Caki2 (cell line): ENCODE data around the gene EFCAB6. TPM values are rescaled to one million over a fixed set of nuclear protein-coding genes. Genes with fewer than 3 reads are reported as not detected.
A peak's percentile ranks its signal among the peaks of the same experiment; 100 is the strongest.

Experiments
- DNase-seq: peaks from one replicate; pipeline ENCODE4 v3.0.0-alpha.2; 2015; ENCODE audit warnings: low read depth
- in situ Hi-C: cut with HindIII; loops from 2 replicates; pipeline ENCODE4 v1.10.0; 2016; ENCODE audit warnings: low sequenced_read_pairs, low pct_unique_long_range_greater_than_20kb, mixed read lengths
- total RNA-seq: library from RNA; depleted of rRNA; stranded (reverse); fragments of >200 nt; shearing (Covaris generic); gene quantifications from 2 replicates; pipeline ENCODE4 v1.2.3, GENCODE V29; 2014; ENCODE audit warnings: low replicate concordance

The EFCAB6 gene
- total RNA-seq, 1 experiment from 2014 or later: 0.98 TPM

DNA sequence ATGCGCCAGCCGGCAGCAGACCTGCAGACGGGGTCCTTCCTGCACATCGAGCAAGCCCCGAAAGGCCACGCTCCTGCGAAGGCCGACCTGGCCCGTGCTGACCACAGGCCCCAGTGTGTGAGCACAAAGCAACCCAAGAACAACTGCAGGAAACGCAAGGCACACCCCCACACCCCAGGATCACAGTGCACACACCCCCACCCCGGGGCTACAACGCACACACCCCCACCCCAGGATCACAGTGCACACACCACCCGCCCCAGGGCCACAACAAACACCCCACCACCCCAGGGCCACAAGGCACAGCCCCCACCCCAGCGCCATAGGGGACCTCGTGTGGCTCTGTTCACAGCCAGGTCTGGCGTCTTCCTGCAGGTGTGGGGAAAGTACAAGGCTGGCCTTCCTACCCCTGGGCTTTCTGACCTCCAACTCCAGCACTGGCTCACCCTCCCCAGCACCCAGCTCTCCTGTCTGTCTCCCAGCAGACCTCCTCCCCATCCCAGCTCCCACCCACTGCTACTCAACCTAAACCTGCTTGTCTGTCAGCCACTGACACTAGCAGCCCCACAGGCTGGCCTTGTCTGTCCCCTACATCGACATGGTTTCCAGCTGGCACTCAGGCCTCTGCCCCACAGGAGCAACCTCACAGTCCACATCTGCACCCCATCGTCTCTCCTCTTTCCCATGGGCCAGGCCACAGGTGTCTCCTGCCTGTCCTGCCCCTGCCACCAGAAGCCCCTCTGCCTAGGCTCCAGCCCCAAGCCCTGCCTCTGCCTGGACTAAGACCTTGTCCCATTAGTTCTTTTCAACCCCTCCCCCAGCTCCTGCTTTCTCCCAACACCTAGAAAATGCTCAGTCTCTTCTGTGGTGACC, 20.5 kb upstream of the EFCAB6 start:
- in situ Hi-C loops: no loop called here
- DNase-seq: no peak

DNA sequence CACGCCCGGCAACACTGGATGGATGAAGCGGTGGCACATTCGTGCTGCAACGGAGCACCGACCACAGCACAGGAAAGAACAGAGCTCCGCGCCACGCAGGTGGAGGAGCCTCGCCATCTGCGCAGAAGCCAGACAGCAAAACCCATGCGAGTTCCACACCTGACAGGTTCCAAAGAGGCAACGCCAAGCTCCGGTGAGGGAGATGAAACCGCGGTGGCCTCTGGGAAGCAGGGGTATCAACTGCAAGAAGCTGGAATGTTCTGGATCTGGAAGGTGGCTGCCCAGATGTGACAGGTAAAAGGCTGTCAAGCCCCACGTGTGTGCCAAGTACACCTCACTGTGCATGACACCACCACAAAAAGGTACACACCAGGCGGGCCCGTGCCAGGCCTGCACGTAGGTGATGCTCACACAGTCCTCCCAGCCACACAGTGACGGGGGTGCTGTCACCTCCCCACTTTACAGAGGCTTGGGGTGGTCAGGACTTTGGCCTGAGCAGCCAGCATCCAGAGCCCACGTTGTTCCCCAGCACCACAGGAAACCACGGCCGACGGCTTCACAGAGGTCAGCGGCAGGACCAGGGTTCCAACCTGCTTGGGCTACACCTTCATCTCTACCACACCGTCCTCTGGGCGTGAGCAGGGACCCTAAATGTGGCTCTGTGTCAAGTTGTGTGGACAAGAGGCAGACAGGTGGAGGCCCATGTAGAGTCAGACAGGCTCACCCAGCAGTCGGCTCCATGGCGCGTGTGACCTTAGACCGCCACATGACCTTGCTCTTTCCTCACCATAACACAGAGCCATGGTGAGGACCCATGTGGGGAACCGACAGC, 19.7 kb upstream of the EFCAB6 start:
- in situ Hi-C loops: no loop called here

DNA sequence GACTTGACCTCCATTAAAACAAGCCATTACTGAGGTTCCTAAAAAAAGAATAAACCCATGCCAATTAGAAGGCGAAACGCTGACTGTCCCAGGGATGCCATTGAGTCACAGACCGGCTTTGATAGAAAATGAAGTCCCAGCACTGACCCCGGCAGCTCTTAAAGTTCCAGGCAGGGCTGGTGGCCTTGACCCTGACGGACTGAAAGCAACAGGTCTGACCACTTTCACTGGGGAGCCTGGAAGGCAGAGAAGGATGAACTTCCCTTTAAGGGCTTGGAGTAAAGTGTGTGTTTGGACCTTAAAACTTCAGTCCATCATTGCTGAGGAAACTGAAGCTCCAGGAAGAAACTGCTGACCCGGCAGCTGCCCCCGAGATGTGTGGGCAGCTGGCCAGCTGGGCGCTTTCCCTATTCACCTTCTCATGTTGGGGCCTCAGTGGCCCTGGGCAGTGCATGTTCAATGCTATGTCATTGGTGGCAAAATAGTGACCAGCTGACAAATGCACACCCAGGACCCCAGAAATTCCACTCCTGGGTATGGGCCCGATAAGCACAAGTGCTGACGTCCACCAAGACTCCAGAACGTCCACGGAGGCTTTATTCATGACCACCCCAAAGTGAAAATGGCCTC, 18.9 kb upstream of the EFCAB6 start:
- in situ Hi-C loops: no loop called here

More for the DNA sequence above, 19.7 kb upstream of the EFCAB6 start:
- no peak for DNase-seq

DNA sequence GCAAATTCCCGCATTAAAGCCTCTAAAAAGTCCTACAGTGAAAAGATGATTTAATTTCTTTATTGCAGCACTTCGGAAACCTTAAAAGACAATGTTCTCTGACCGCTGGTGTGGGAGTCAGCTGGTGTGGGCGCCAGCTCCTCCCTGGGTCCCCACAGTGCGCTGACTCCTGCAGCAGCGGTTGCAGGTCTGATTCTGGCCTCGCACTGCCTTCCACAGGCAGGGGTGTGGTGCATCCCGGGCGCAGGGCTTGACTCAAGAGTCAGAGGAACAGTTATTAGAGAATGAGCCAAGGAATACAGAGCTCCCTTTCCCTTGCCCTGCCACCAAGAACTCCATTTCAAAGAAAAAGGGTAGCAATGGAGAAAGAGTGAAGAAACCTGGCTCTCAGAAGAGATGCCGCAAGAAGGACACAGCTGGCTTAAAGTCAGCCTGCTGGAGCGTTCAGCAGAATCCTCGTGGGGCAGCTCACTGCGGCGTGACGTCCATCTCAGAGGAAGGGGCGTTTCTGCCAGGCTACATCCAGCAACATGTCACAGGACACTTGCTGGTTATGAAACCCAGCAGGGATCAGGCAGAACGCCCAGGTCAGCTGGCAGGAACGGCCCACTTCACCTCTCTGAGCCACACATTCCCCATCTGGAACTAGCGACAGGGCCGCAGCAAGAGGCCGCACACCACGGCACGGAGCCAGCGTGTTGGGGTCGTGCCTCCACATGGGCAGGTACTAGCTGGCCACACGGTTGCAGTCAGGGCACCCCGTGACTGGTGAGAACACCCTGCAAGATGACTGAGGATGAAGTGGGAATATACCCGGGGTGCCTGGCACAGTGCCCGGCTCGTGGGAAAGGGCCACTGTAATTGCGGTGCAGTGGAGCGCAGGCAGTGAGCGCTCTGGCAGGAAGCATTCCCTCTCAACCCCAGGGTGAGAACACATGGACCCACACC, 18.1 kb upstream of the EFCAB6 start:
- in situ Hi-C loops: no loop called here
- DNase-seq: no peak

More for the DNA sequence above, 18.9 kb upstream of the EFCAB6 start:
- no peak for DNase-seq

DNA sequence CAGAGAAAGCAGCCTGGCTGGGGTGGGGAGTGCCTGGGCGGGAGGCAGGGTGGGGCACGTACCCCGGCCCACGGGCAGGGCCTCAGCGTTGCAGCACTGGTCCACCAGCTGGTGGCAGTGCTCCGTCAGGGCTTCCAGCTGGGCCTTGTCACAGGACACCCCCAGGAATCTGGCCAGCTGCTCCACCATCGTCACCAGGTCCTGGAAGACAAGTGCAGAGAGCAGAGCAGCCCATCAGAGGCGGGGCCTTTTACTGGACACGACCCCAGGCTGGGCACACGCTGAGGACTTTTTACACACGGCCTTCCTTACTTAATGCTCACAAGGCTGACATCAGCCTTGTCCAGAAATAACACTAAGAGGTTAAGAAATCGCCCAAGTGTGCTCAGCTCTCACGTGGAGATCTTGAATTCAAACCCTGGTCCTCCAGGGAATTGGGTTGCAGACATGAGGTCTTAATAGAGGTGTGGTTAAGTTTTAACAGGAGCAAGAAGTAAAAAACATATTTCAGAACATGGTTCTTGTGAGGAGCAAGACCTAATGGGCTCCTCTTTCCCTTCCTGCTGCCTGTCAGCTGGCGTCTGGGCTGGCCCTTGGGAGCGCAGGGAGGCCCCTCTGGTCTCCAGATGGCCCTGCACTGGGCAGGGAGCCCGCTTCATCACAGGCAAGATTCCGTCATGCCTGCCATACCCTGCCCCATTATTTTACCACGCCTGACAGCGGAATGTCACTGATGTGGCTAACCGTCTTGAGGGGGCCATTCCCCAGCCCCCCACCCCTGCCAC, 17.1 kb upstream of the EFCAB6 start:
- in situ Hi-C loops: no loop called here
- no peak for DNase-seq

DNA sequence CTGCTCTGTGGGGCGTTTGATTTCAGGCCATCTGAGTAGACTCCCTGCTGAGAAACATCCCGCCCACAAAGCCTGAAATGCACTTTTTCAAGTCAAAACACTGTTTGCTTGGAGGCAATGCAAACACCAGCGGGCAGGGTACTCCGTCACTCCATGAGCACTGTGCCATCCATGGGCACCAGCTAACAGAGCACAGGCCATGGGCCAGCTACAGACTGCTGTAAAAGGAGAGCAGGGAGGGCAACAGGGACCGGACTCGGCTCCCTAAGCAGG, 16.6 kb upstream of the EFCAB6 start:
- in situ Hi-C loops: no loop called here
- DNase-seq: no peak

DNA sequence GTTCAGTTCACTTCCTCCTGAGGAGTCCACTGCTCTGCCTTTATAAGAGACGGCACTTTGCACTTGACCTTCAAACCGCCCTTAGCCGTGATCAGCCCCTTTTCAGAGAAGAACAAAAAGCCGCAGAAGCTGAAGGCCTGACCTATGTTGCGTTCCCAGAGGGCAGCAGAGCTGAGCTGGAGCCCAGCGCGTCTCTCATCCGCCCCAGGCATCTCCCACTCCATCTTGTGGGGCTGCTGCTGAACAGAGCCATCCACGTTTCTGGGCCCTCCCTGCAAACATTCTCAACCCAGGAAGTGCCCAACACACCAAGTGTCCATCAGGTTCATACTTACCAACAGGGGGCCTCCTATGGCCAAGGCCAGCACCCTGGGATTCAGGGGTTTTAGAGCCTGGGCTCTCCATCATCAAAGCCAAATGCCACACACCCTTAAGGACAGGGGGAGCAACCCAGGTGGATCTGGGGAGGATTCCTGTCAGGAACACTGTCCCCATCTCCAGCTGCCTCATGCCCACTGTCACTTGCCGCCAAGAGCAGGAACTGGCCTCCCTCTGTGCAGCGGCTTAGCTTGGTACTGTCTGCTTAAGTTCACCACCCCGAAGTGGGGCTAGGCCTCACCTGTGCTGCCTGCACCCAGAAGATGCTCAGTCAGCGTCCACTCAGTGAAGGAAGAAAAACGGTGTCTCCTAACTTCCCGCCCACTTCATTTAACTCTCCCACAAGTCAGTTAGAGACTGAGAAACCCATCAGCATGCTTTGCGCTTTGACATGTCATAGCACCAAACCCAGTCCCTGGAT, 16.0 kb upstream of the EFCAB6 start:
- DNase-seq: no peak
- in situ Hi-C loops: no loop called here

DNA sequence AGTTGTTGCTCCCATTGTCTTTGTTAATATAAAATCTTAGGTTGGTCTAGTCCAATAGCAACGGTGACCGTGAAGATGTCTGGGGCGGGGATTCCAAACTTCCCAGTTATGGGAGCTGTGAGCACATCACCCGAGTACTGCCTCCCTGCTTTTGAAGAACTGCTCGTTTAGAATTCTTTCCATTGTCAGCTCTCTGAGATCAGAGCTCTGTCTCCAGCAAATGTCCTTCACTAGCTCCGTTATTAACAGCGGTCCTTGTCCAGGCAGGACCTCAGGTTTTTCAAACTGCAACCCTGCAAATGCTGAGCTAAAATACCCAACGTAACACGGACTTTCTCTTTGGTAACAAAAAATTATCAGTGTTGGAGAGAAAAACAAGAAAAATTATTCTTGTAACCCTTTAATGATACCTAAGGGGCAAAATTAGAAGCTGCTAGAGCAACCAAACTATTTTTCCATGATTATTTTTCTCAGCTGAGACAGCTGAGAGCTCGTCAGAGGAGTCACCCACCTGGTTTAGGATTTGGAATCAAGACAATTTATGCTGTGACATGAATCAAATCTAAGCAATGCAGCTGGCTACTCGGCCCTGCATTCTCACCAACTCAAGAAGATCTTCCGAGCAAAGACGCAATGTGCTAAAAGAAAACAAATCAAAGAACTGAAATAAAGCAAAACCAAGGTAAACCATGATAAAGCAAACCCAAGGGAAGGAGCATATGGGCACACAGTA, 15.1 kb upstream of the EFCAB6 start:
- DNase-seq: no peak
- in situ Hi-C loops: no loop called here

DNA sequence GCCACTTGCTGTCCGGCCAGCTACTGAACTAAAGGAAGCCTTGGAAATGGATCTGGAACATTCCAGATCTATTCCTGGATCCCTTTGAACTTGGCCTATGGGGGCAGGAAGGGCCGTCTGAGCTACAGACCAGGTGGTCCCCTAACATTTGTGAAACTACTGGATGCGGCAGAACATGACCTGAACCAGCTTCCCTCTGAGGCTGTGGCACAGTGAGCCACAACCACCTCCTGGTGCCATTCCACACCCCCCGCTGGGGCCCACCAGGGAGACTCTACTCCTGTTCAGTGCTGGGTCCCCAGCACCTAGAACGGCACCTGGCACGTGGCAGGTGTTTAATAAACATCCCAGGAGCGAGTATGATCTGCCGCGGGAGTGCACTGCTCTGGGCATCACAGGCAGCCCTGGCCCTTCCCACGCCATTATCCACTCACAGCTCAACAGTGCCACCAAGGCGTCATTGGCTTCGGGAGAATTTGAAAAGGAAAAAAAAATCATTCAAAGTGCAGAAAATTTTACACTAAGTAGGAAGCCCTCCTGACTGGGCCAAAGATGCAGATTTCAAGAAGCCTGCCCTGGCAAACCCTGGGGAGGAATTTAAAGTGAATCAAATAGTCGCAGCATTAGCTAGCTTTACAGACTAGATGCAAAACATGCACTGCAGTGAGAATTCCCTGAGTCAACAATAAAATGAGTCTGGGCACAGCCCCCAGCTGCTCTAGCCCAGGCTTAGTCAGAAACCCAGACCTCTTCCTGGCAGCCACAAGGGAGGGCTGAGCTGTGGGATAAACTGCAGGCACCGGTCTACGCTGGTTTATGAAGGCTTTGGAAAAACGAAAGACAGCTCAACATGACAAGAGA, 14.3 kb upstream of the EFCAB6 start:
- in situ Hi-C loops: no loop called here
- peak; percentile 68 for DNase-seq

DNA sequence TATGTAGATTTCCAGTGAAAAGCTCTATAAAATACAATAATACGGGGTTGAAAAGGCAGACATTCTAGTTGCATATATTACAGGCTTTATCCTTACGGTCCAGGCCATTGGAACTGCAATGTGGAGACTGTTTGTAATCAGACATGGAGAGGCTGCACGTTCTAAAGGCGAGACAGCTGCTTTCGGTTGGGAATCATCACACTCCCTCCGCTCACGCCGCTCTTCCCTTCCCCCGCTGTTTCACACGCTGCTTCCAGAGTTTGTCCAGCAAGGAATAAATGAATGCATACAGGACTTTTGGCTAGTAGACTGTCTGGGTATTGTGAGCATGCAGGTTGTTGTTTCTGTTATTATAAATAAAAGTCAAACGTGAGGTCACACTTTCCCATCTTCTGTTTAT, 13.5 kb upstream of the EFCAB6 start:
- in situ Hi-C loops: no loop called here
- no peak for DNase-seq

DNA sequence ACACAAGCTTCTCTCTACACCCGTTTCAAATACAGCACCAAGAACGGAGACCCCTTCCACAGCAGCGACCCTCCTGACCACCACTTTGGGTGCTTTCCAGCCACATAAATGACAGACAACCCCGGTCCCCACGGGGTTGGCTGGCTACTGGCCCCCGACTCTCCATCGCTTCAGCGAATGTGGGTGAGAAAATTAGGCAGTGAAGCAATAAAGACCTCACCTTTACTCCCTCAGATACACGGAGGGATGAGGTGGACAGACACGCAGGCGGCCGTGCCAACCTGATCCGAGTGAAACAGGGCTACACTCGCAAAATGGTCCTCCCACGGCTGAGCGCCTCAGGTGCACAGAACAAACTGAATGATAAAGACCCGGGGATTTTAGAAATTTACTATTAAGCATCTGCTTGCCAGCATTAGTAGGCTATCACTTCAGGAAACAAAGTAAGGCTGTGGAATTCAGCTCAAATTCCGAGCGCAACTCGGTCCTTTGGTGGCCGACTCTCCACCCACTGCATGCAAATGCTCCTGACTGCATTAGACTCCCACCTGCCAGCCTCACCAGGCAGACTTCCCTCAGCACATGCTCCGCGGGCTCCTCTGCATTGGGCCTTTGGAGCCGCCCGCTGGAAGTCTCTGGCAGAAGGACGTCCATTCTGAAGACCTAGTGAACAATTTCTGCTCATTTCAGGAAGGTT, 12.8 kb upstream of the EFCAB6 start:
- in situ Hi-C loops: no loop called here
- DNase-seq: no peak

DNA sequence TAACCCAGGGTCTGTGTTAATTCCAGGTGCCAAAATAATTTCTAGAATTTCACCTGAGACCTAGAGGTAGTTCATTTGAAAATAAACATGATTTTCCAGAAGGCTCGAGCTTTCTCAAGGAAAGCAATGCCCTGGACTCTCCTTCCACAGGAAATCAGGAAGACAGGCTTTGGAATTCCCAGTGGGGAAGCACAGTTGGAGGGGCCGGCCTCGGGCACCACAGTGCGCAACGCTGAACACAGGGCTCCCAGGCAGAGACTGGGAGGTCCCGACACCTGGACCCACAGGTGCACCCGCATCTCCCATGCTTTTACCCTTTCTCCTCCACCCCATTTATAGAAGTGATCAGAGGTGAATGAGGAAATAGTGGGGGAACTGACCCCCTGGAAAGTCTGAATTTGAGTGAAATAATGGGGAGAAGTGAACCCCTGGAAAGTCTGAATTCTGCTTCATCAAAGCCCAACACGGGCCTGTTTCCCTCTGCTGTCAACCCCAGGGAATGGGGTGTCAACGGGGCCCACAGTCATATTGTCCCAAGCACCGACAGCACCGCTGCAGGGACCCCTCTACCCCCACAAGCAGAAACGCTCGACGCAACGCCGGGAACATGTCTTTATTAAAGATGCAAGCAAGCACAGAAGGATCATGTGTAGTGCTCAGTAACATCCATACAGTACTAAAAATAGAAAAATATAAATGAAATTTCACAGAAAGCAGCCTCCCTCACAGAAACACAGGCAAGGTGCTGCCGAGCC, 12.0 kb upstream of the EFCAB6 start:
- no peak for DNase-seq
- in situ Hi-C loops: no loop called here

DNA sequence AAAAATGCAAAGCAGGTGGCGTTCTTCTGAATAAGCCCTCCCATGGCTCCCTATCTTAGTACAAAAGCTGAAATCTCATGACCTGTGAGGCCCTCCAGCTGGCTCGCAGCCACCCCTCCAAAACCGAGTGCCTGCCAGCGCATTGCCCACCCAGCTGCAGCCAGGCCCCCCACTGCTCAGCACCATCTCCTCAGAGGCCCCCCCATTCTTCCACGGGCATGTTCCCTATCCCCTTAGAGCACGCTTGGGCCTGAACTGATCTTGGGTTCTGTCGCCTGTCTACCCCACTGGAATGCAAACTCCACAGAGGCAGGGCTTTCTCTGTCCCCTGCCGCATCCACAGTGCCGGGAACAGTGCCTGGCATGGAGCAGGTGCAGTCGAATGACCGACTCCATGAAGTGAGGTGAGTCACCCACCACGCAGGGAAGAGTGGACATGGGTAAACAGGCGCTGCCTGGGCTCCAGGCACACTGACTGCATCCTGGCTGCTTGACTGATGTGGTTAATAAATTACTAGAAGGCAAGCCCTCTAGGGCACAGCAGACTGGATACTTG, 11.3 kb upstream of the EFCAB6 start:
- in situ Hi-C loops: no loop called here
- DNase-seq: peak; percentile 77
